GM12864 (cell line): Measurements from ENCODE around the gene POC1B.

ENCODE experiments used
- DNase-seq: peaks from one replicate; pipeline ENCODE4 v3.0.0-alpha.2; 2011; ENCODE audit warnings: low read depth
- H3K4me3 ChIP-seq: 2 replicates; pipeline ENCODE4 v1.5.1; 2011; ENCODE audit warnings: mild to moderate bottlenecking, low read depth, low read length, control low read depth
- TF ChIP-seq, protein P1 (sequence below): IDR thresholded peaks from 2 replicates; pipeline ENCODE4 v1.5.1; 2011; ENCODE audit warnings: low read depth, mild to moderate bottlenecking, moderate library complexity, low read length, control low read depth, inconsistent platforms; ENCODE audit errors: missing control alignments

Gene POC1B

DNA sequence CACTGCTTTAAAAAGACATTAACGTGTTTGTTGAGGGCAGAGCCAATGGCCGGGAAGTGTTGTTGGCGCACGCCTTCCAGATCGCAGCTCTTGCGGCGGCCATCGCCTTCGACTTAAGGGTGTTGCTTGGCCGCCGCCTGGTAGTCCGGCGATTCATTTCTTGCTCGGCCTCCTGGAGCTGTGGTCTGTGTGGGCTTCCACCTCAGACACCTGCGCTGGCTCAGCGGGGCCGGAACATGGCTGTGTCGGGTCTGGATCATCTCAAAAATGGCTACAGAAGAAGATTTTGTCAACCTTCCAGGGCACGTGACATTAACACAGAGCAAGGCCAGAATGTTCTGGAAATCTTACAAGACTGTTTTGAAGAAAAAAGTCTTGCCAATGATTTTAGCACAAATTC is 26.0 kb downstream of the POC1B start:
- TF ChIP-seq, protein P1, sequence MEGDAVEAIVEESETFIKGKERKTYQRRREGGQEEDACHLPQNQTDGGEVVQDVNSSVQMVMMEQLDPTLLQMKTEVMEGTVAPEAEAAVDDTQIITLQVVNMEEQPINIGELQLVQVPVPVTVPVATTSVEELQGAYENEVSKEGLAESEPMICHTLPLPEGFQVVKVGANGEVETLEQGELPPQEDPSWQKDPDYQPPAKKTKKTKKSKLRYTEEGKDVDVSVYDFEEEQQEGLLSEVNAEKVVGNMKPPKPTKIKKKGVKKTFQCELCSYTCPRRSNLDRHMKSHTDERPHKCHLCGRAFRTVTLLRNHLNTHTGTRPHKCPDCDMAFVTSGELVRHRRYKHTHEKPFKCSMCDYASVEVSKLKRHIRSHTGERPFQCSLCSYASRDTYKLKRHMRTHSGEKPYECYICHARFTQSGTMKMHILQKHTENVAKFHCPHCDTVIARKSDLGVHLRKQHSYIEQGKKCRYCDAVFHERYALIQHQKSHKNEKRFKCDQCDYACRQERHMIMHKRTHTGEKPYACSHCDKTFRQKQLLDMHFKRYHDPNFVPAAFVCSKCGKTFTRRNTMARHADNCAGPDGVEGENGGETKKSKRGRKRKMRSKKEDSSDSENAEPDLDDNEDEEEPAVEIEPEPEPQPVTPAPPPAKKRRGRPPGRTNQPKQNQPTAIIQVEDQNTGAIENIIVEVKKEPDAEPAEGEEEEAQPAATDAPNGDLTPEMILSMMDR: no peak
- H3K4me3 ChIP-seq: no peak overlapping the region
- no peak for DNase-seq

GRCh38 chr12:89497467-89497866 is 28.4 kb downstream of the POC1B start:
- DNase-seq: no peak
- TF ChIP-seq, protein P1: no peak
- no peak overlapping the region for H3K4me3 ChIP-seq

GRCh38 chr12:89497005-89497404 is 28.8 kb downstream of the POC1B start:
- DNase-seq: no peak
- no peak overlapping the region for H3K4me3 ChIP-seq
- TF ChIP-seq, protein P1: no peak

DNA sequence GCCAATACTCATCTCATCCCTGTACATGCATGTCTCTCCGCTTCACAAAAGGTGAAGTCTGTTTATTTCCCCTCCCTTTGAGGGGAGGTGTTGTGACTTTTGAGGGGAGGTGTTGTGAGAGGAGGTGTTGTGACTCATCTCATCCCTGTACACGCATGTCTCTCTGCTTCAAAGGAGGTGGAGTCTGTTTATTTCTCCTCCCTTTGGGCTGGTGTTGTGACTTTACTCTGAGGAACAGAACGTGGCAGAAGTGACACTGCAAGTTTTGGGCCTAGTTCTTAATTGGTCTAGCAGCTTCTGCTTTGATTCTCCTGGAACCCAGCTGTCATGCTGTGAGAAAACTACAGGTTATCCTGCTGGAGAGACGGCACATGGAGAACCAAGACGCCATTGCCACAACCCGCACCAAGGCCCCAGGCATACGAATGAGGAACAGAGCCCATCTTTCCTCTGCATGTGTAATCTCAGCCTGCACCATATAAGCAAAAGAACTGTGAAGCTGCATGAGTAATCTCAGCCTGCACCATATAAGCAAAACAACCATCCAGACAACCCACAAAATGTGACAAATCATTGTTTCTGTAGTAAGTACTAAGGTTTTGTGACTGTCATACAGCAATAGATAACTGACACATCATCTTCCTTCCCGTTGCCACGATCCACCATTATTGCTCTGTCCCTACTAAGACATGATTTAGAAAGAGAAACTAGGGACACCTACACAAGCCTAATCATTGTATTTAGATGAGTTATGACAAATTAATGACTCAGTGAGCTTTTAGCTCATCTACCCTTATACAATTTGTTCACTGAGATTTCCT is 31.2 kb downstream of the POC1B start:
- TF ChIP-seq, protein P1: no peak
- H3K4me3 ChIP-seq: no peak overlapping the region
- DNase-seq: no peak

DNA sequence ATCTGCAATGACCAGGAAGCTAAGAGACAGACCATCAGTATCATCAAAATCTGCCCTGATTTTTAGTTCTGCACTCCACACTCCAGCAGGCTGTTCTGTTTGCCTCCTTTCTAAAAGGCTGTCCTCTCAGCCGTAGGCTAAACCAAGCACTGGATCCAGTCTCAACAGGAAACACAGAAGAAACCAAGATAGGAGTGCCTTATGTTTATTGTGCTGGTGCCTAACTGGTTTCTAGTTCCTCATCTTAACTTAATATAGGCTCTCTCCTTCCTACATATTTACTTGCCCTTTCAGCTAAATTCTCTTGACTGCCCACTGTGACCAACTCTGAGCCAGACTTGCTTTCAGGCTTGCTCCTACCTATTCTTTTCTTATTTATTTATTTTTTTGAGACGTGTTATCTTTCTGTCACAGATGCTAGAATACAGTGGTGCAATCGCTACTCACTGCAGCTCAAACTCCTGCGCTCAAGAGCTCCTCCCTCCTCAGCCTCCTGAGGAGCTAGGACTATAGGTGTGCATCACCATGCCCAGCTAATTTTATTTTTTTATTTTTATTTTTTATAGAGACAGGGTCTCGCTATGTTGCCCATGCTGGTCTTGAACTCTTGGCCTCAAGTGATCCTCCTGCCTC is 32.1 kb downstream of the POC1B start:
- no peak overlapping the region for H3K4me3 ChIP-seq
- TF ChIP-seq, protein P1: no peak
- DNase-seq: no peak

DNA sequence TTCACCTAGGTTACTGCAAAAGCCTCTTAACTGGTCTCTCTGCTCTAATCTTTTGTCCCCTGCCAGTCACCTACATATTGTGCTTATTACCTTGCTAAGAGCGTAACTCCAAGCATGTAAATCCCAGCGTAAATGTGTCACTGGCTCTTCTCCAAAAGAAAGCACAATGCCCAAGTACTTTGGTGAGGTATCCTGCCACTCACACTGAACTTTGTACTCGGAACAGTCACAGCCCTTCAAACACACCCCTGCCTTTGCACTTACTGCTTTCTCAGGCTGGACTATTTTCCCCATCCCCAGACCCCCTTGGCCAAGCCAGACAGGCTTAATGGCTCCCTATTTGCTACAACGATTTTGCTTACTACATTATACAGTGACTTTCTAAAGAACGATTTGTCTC is 33.0 kb downstream of the POC1B start:
- no peak overlapping the region for H3K4me3 ChIP-seq
- TF ChIP-seq, protein P1: no peak
- no peak for DNase-seq

GRCh38 chr12:89490922-89491321 is 34.9 kb downstream of the POC1B start:
- TF ChIP-seq, protein P1: no peak
- H3K4me3 ChIP-seq: no peak overlapping the region
- DNase-seq: no peak
